Right atrium auricular region (tissue), 2 donors: ENCODE results near the gene SMIM33. TPM values are rescaled to one million over a fixed set of nuclear protein-coding genes. Genes with fewer than 3 reads are reported as not detected.
"Not testable (repeated sequence)": the region's sequence is repeated elsewhere in the genome, so short reads cannot be mapped to it uniquely, and the experiment has no call there.

Experiments
- DNase-seq: peaks from one replicate; pipeline ENCODE4 v3.0.0-alpha.2; 2019; ENCODE audit warnings: low spot score
- H3K27ac ChIP-seq, 2 donors: fragments of 200-600 bp; sonication (generic); 1 replicate in 1 of 2; 2 replicates in 1 of 2; pipeline ENCODE4 v1.5.1; 2016 to 2019
- H3K27me3 ChIP-seq, 2 donors: fragments of 200-600 bp; sonication (generic); one replicate each; pipeline versions ENCODE4 v1.5.1 to v1.6.0; 2017 to 2019
- H3K36me3 ChIP-seq: fragments of 200-600 bp; sonication (generic); one replicate; pipeline ENCODE4 v1.5.1; 2016
- H3K4me1 ChIP-seq, 2 donors: fragments of 200-600 bp; sonication (generic); one replicate each; pipeline versions ENCODE4 v1.5.1 to v1.6.0; 2017 to 2019
- H3K4me3 ChIP-seq, 2 donors: fragments of 200-600 bp; sonication (generic); 1 replicate in 1 of 2; 2 replicates in 1 of 2; pipeline ENCODE4 v1.5.1; 2017 to 2019; ENCODE audit warnings: mild to moderate bottlenecking in 1 of 2, moderate library complexity in 1 of 2
- H3K9me3 ChIP-seq, 2 donors: fragments of 200-600 bp; sonication (generic); one replicate each; pipeline ENCODE4 v1.5.1; 2019
- total RNA-seq, 2 donors: library from RNA; depleted of rRNA; stranded (reverse); fragments of >200 nt; gene quantifications; one replicate each; pipeline ENCODE4 v1.1.0, GENCODE V29; 2016
- TF ChIP-seq, protein P1 (sequence below), 2 donors: fragments of 200-600 bp; sonication (generic); IDR thresholded peaks; one replicate each; pipeline ENCODE4 v1.5.1; 2019; ENCODE audit warnings: antibody characterized with exemption in 2 of 2

The SMIM33 gene
- total RNA-seq, 2 donors from 2014 or later, result not detected

DNA sequence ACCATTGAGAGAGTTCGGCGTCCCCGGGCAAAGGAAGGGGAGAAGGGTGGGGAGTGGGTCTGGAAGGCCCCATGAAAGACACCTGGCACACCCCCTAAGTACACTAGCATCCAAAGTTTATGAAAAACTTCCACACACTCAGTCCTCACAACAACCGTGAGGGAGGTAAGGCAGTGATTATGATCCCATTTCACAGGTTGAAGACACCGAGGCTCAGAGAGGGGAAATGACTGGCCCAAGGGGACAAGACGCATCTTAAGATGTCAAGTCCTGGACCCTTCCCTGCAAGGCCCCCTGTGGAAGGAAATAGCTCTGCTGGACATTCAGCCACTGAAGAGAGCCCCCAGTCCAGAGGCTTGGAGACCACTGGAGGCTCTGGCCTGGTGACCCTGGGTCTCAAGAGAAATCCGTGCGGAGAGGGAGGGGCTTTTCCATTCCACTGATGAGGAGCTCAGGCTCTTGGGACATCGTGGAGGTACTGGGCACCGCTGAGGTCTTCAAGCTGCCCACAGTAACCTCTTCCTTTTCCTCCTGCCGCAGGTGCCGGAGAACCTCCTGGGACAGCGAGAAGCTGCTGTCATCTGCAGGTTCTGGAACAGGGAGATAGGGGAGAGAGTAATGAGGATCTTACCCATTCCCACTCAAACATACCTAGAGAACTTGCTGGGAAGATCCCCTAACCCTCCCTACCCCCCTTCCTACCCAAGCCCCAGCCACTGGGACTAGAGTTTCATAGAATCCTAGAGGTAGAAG lies 5.2 kb downstream of the SMIM33 start:
- DNase-seq, result no peak
- H3K9me3 ChIP-seq, result no peaks in the 10 kb centered on the region
- no peaks in the 10 kb centered on the region for H3K27me3 ChIP-seq
- H3K27ac ChIP-seq, result no peak overlapping the region
- H3K4me3 ChIP-seq, result no peak overlapping the region
- peaks cover 52% of the 10 kb centered on the region for H3K36me3 ChIP-seq
- TF ChIP-seq, protein P1, sequence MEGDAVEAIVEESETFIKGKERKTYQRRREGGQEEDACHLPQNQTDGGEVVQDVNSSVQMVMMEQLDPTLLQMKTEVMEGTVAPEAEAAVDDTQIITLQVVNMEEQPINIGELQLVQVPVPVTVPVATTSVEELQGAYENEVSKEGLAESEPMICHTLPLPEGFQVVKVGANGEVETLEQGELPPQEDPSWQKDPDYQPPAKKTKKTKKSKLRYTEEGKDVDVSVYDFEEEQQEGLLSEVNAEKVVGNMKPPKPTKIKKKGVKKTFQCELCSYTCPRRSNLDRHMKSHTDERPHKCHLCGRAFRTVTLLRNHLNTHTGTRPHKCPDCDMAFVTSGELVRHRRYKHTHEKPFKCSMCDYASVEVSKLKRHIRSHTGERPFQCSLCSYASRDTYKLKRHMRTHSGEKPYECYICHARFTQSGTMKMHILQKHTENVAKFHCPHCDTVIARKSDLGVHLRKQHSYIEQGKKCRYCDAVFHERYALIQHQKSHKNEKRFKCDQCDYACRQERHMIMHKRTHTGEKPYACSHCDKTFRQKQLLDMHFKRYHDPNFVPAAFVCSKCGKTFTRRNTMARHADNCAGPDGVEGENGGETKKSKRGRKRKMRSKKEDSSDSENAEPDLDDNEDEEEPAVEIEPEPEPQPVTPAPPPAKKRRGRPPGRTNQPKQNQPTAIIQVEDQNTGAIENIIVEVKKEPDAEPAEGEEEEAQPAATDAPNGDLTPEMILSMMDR (IDR thresholded peaks at IDR 0.05), result no peak
- peaks cover 0 to 67% of the 10 kb centered on the region in 2 donors for H3K4me1 ChIP-seq

DNA sequence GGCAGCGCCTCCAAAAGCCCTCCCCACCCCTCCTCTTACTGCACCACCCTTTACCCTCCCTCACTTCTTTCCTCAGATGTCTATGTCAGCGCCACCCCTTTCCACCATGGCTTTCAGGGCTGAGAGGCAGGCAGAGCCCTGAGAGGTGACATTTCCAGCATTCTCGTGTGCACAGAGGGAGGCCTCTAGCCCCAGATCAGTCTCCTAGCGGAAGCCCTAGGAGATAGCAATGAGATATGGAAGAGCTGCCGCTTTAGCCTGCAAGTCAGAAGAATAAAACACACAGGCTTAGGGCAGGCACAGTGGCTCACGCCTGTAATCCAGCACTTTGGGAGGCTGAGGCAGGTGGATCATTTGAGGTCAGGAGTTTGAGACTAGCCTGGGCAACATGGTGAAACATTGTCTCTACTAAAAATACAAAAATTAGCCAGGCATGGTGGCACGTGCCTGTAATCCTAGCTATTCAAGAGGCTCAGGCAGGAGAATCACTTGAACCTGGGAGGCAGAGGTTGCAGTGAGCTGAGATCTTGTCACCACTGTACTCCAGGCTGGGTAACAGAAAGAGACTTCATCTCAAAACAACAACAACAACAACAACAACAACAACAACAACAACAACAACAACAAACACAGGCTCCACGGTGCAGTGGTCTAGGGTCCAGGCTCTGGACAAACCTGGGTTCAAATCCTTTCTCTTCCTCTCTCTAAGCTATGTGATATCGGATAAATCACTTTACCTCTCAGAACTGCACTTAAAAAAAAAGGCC lies 8.0 kb downstream of the SMIM33 start:
- H3K4me3 ChIP-seq, H3K27me3 ChIP-seq, H3K9me3 ChIP-seq, DNase-seq: not testable (repeated sequence)
- H3K4me1 ChIP-seq, result peaks cover 0 to 75% of the 10 kb centered on the region in 2 donors
- peak overlapping the region; percentile 59 to 100 for H3K27ac ChIP-seq
- peaks cover 52% of the 10 kb centered on the region for H3K36me3 ChIP-seq

DNA sequence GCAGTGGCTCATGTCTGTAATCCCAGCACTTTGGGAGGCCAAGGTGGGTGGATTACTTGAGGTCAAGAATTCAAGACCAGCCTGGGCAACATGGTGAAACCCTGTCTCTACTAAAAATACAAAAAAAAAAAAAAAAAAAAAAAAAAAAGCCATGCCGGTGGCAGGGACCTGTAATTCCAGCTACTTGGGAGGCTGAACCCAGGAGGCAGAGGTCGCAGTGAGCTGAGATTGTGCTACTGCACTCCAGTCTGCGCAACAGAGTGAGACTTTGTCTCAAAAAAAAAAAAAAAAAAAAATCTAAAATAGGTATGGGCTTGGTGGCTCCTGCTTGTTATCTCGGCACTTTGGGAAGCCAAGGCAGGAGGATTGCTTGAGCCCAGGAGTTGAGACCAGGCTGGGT lies 8.9 kb downstream of the SMIM33 start:
- H3K9me3 ChIP-seq, DNase-seq, H3K27me3 ChIP-seq, H3K4me3 ChIP-seq: not testable (repeated sequence)
- H3K27ac ChIP-seq, result peak overlapping the region in 1 of 2 donors; percentile 100
- H3K4me1 ChIP-seq, result peaks cover 0 to 73% of the 10 kb centered on the region in 2 donors
- H3K36me3 ChIP-seq, result peaks cover 52% of the 10 kb centered on the region

DNA sequence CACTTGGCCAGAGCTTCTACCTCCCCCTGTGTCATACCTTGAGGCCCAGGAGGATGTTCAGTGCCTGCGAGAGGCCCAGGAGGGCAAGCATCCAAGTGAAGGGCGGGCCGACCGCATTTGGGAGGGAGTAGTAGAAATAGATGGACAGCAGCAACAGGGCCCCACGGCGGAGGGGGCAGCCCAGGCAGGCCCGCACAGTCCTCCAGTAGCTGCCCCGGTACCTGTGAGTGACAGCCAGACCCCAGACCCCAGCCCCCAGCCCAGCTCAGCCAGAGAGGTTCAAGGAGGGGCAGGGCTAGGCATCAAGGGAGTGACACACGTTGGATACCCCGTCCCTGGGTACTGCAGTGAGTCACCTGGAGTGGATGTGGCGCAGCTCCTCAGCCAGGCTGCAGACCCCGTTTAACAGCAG lies 10.3 kb downstream of the SMIM33 start:
- Histone ChIP-seq H3K4me1 (peaks cover 0 to 69% of the 10 kb centered on the region in 2 donors), H3K27me3 (no peaks in the 10 kb centered on the region), H3K4me3 (peak overlapping the region; percentile 53 to 60), H3K36me3 (peaks cover 40% of the 10 kb centered on the region), H3K9me3 (no peaks in the 10 kb centered on the region), H3K27ac (peak overlapping the region; percentile 92 to 100)
- no peak for DNase-seq
- TF ChIP-seq, protein P1 (IDR thresholded peaks at IDR 0.05), result no peak

DNA sequence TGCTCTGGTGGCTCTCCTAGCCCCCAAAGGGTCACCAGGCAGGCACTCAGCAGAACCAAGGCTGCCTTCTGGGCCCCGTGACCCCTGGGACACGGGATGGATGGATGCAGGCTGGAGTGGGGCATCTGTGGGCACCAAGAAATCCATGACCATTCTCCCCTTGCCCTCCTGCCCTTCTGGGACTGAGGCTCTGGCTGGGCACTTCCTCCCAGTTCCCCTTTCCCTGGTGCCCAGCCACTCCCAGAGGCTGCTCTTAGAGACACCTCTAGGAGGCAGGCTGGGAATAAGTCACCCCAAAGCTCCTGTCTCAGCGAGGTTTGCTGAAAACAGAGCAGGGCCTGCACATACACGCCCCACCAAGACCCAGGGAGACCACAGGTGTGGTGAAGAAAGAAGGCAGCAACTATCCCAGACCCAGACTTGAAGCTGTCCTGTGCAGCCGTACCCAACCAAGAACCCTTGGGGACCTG lies 10.8 kb downstream of the SMIM33 start:
- no peaks in the 10 kb centered on the region for H3K27me3 ChIP-seq

DNA sequence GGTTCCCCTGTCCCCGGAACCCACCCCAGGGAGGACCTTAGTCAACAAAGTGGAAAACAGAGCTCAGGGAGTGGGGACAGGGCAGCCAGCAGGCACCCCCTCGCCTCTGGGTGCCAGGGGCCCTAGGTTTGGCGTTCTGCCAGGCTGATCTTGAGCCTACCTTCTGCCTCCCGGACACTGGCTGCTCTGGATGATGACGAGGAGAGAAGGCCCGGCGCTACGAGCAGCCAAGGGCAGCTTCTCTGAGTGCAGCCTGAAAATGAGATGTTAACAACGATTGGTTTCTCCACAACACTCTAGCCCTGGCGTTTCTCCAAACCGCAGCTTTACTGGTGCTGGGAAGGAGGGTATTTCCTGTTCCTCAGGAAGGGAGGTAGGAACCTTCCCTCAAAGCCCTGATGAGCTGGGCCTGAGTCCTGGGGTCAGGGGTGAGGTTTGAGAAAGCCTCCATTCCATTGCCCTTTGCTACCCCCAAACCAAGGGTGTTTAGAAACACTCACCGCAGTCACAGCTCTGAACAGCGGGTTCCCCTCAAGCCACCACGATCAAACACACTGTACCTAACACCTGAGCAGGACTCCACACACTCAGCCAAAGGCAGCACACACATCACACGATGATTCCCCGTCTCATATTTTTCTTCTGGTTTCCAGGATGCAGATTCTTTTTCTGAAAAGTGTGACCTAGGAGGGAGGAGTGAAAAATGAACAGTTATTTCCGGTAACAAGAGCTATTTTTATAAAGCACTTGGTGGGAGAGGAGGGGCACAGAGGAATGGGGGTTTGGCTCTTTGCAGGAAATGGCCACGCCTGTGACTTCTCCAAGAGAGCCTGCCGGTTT lies 11.5 kb downstream of the SMIM33 start, which contains the start of gene STING1:
Gene STING1, minus strand, starts transcription at position 709 of the 840 bp plus-strand sequence. CDS start 1,054 bp downstream, outside the sequence.
- no peaks in the 10 kb centered on the region for H3K9me3 ChIP-seq
- TF ChIP-seq, protein P1 (IDR thresholded peaks at IDR 0.05), result no peak
- peak; percentile 93 for DNase-seq
- peaks cover 30% of the 10 kb centered on the region for H3K36me3 ChIP-seq
- peak within 1 kb of the TSS; percentile 53 to 60 for H3K4me3 ChIP-seq
- H3K4me1 ChIP-seq, result peaks cover 0 to 68% of the 10 kb centered on the region in 2 donors
- H3K27ac ChIP-seq, result peak within 1 kb of the TSS; percentile 92 to 100
- H3K27me3 ChIP-seq, result no peaks in the 10 kb centered on the region

More for the DNA sequence above, 10.8 kb downstream of the SMIM33 start:
- H3K9me3 ChIP-seq, result no peaks in the 10 kb centered on the region
- TF ChIP-seq, protein P1 (IDR thresholded peaks at IDR 0.05), result peak in 1 of 2 donors; percentile 49
- H3K4me1 ChIP-seq, result peaks cover 0 to 69% of the 10 kb centered on the region in 2 donors
- H3K36me3 ChIP-seq, result peaks cover 36% of the 10 kb centered on the region
- no peak for DNase-seq
- H3K4me3 ChIP-seq, result peak overlapping the region; percentile 53 to 60
- H3K27ac ChIP-seq, result peak overlapping the region; percentile 92 to 100

DNA sequence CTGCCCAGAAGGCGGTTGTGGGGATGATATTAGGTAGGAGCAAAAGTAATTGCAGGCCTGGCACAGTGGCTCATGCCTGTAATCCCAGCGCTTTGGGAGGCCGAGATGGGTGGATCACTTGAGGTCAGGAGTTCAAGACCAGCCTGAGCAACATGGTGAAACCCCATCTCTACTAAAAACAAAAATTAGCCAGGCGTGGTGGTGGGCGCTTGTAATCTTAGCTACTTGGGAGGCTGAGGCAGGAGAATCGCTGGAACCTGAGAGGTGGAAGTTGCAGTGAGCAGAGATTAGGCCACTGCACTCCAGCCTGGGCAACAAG lies 12.0 kb downstream of the SMIM33 start:
- not testable (repeated sequence) for H3K9me3 ChIP-seq, DNase-seq
- peak overlapping the region; percentile 53 to 60 for H3K4me3 ChIP-seq

More for the DNA sequence above, 12.0 kb downstream of the SMIM33 start:
- peaks cover 0 to 62% of the 10 kb centered on the region in 2 donors for H3K4me1 ChIP-seq
- peak overlapping the region; percentile 92 to 100 for H3K27ac ChIP-seq
- H3K27me3 ChIP-seq, result not testable (repeated sequence)
- peaks cover 24% of the 10 kb centered on the region for H3K36me3 ChIP-seq
